K562 (cell line): ENCODE measurements around the gene TGM1. TPM values are rescaled to one million over a fixed set of nuclear protein-coding genes. Genes with fewer than 3 reads are reported as not detected.

Experiments
- CC2D1A ChIP-seq: fragments of 450-650 bp; IDR thresholded peaks from 2 replicates; pipeline ENCODE4 v1.6.1; 2017; ENCODE audit warnings: mild to moderate bottlenecking
- CEBPG ChIP-seq, 3 experiments: fragments of 200-800 bp in 1 of 3; sonication (Bioruptor generic) in 1 of 3; sonication (generic) in 1 of 3; formaldehyde crosslinking in 1 of 3; IDR thresholded peaks in 2 of 3; conservative IDR thresholded peaks in 1 of 3; 2 replicates each; pipeline versions ENCODE4 v1.6.1 to v1.8.0; 2016 to 2022; ENCODE audit warnings: missing compliant biosample characterization in 2 of 3, missing genetic modification characterization in 2 of 3, mild to moderate bottlenecking in 1 of 3, missing genetic modification reagents in 1 of 3
- CHCHD3 ChIP-seq: fragments of 250-450 bp; sonication (Bioruptor Pico); IDR thresholded peaks from 2 replicates; pipeline ENCODE4 v2.1.2; 2022; ENCODE audit warnings: mild to moderate bottlenecking
- CREB3 ChIP-seq: fragments of 450-650 bp; conservative IDR thresholded peaks from 2 replicates; pipeline ENCODE4 v1.6.1; 2016; ENCODE audit warnings: missing genetic modification characterization, low read depth, mild to moderate bottlenecking, missing compliant biosample characterization, moderate library complexity
- CXXC5 ChIP-seq: fragments of 250-450 bp; sonication (Bioruptor Pico); IDR thresholded peaks from 2 replicates; pipeline ENCODE4 v1.8.0; 2022; ENCODE audit warnings: inconsistent platforms, mild to moderate bottlenecking, moderate library complexity
- DACH1 ChIP-seq: fragments of 450-650 bp; IDR thresholded peaks from 2 replicates; pipeline ENCODE4 v1.6.1; 2018; ENCODE audit not compliant: partially characterized antibody
- DLX4 ChIP-seq: fragments of 250-450 bp; sonication (Bioruptor Pico); IDR thresholded peaks from 2 replicates; pipeline ENCODE4 v1.6.1; 2021; ENCODE audit warnings: mild to moderate bottlenecking
- ELK1 ChIP-seq: sonication (generic); formaldehyde crosslinking; IDR thresholded peaks from 2 replicates; pipeline ENCODE4 v1.8.1; 2022; ENCODE audit warnings: missing genetic modification reagents
- KHSRP ChIP-seq: fragments of 450-650 bp; IDR thresholded peaks from 2 replicates; pipeline ENCODE4 v1.6.1; 2017
- LEF1 ChIP-seq: fragments of 450-650 bp; IDR thresholded peaks from 2 replicates; pipeline ENCODE4 v1.6.1; 2016; ENCODE audit warnings: mild to moderate bottlenecking
- MAX ChIP-seq: sonication (generic); formaldehyde crosslinking; IDR thresholded peaks from 2 replicates; pipeline ENCODE4 v1.9.0; 2022; ENCODE audit warnings: mild to moderate bottlenecking, missing genetic modification reagents
- MCM5 ChIP-seq: fragments of 450-650 bp; IDR thresholded peaks from 2 replicates; pipeline ENCODE4 v1.6.1; 2016; ENCODE audit warnings: low read depth
- MTA1 ChIP-seq: fragments of 450-650 bp; IDR thresholded peaks from 2 replicates; pipeline ENCODE4 v1.6.1; 2017; ENCODE audit warnings: borderline replicate concordance
- RAD51 ChIP-seq: fragments of 450-650 bp; IDR thresholded peaks from 2 replicates; pipeline ENCODE4 v1.7.1; 2016; ENCODE audit warnings: low read depth, mild to moderate bottlenecking, borderline replicate concordance
- RFX1 ChIP-seq: fragments of 450-650 bp; IDR thresholded peaks from 2 replicates; pipeline ENCODE4 v1.6.1; 2016; ENCODE audit warnings: mild to moderate bottlenecking, moderate library complexity
- SMAD4 ChIP-seq: fragments of 250-450 bp; sonication (Bioruptor Pico); conservative IDR thresholded peaks from 2 replicates; pipeline ENCODE4 v1.8.0; 2021; ENCODE audit warnings: inconsistent platforms, mild to moderate bottlenecking, moderate library complexity
- SRSF7 ChIP-seq: fragments of 200-400 bp; formaldehyde crosslinking; optimal IDR thresholded peaks from 2 replicates; pipeline ENCODE3; 2017; ENCODE audit warnings: mild to moderate bottlenecking, low read depth, low read length
- TAF15 ChIP-seq: fragments of 200-400 bp; formaldehyde crosslinking; IDR thresholded peaks from 2 replicates; pipeline ENCODE4 v1.6.1; 2017; ENCODE audit warnings: mild to moderate bottlenecking, low read depth, low read length, moderate library complexity
- TAF7 ChIP-seq: fragments of 450-650 bp; IDR thresholded peaks from 2 replicates; pipeline ENCODE4 v1.6.1; 2016; ENCODE audit warnings: missing genetic modification characterization, missing compliant biosample characterization
- TOE1 ChIP-seq, 2 experiments: fragments of 450-650 bp in 1 of 2; sonication (generic) in 1 of 2; formaldehyde crosslinking in 1 of 2; IDR thresholded peaks; 2 replicates each; pipeline versions ENCODE4 v1.7.1 to v1.8.0; 2016 to 2022; ENCODE audit warnings: borderline replicate concordance in 2 of 2, mild to moderate bottlenecking in 2 of 2, antibody characterized with exemption in 1 of 2, inconsistent platforms in 1 of 2, low read depth in 1 of 2, missing genetic modification reagents in 1 of 2, moderate library complexity in 1 of 2
- ZNF12 ChIP-seq: sonication (generic); formaldehyde crosslinking; IDR thresholded peaks from 2 replicates; pipeline ENCODE4 v1.4.0; 2020; ENCODE audit warnings: mild to moderate bottlenecking, missing genetic modification reagents
- ZNF280B ChIP-seq: fragments of 250-450 bp; sonication (Bioruptor Pico); IDR thresholded peaks from 2 replicates; pipeline ENCODE4 v1.5.1; 2021; ENCODE audit warnings: mild to moderate bottlenecking
- ZNF354B ChIP-seq: fragments of 250-450 bp; sonication (Bioruptor Pico); IDR thresholded peaks from 2 replicates; pipeline ENCODE4 v1.4.0; 2020
- ZSCAN32 ChIP-seq: fragments of 450-650 bp; formaldehyde crosslinking; IDR thresholded peaks from 2 replicates; pipeline ENCODE4 v1.4.0; 2020; ENCODE audit warnings: mild to moderate bottlenecking, moderate library complexity
- polyA plus RNA-seq, 8 experiments: library from polyadenylated mRNA; depleted of rRNA in 4 of 8; stranded (reverse) in 5 of 8; unstranded in 3 of 8; fragments of >200 nt; fragmentation: Nextera tagmentation in 2 of 8; fragmentation: Illumina TruSeq in 1 of 8; extraction: Ambion mirVana in 2 of 8; extraction: Trizol in 1 of 8; gene quantifications; 2 replicates each; pipeline versions ENCODE4 v1.2.1 to v1.2.3, GENCODE V29; 2011 to 2014; ENCODE audit warnings: inconsistent platforms in 1 of 8, missing spikeins in 1 of 8
- total RNA-seq, 7 experiments: library from RNA; depleted of rRNA in 6 of 7; stranded (reverse); fragments of >200 nt in 6 of 7; fragmentation: Illumina TruSeq in 2 of 7; extraction: Trizol in 2 of 7; gene quantifications; 2 replicates each; pipeline versions ENCODE4 v1.2.1 to v1.2.3, GENCODE V29; 2011 to 2021; ENCODE audit warnings: low replicate concordance in 1 of 7

Gene TGM1
- total and polyA plus RNA-seq, 9 of the 15 experiments (the other 6 are each of a cell fraction or from before 2014, with no cell fraction given): 0.13 to 4.4 (median 0.88) TPM

GRCh38 chr14:24232645-24233537, 30.1 kb downstream of the TGM1 start, which contains the start of gene GMPR2 (continued):
- TF ChIP-seq ZNF354B (CRISPR knock-in tag) (no peak), MAX (no peak), SRSF7 (no peak), RAD51 (no peak), RFX1 (peak; percentile 42; the same call in 1 of the 2 replicates), TAF15 (no peak), ELK1 (no peak), TAF7 (tag) (peak; percentile 18; the same call in 1 of the 2 replicates), CEBPG (CRISPR knock-in tag; IDR thresholded peaks at IDR 0.05) (no peak), CEBPG (tag; conservative IDR thresholded peaks at IDR 0.05 in 1 of 2, IDR thresholded peaks at IDR 0.05 in 1 of 2) (no peak), CXXC5 (CRISPR knock-in tag) (no peak), KHSRP (no peak), ZSCAN32 (CRISPR knock-in tag) (no peak), SMAD4 (CRISPR knock-in tag) (0 out of 2 replicates have a peak, but pooled peaks have one; percentile 26), TOE1 (IDR thresholded peaks at IDR 0.05; ENCODE audit: borderline replicate concordance) (no peak), TOE1 (CRISPR knock-in tag; IDR thresholded peaks at IDR 0.05; ENCODE audit: borderline replicate concordance, low read depth) (no peak), MCM5 (no peak), DACH1 (no peak), MTA1 (no peak), ZNF280B (CRISPR knock-in tag) (no peak), LEF1 (no peak), CC2D1A (no peak), DLX4 (CRISPR knock-in tag) (no peak), CHCHD3 (CRISPR knock-in tag) (no peak), ZNF12 (CRISPR knock-in tag) (no peak), CREB3 (tag) (no peak)
